H1 (cell line): Measurements from ENCODE around the gene FGD6.

Experiments used
- ASH2L ChIP-seq: fragments of 200-600, 300-600 bp; sonication (generic); IDR thresholded peaks from one replicate; pipeline ENCODE4 v1.7.1; 2017; ENCODE audit warnings: low read length
- CEBPB ChIP-seq: IDR thresholded peaks from 2 replicates; pipeline ENCODE4 v1.6.1; 2012; ENCODE audit warnings: low read depth, low read length
- EP300 ChIP-seq, 2 experiments: IDR thresholded peaks; 1 replicate in 1 of 2; 2 replicates in 1 of 2; pipeline ENCODE4 v1.6.1; 2011 to 2012; ENCODE audit warnings: low read depth in 2 of 2, low read length in 2 of 2, mild to moderate bottlenecking in 2 of 2, borderline replicate concordance in 1 of 2, inconsistent platforms in 1 of 2, moderate library complexity in 1 of 2
- GABPA ChIP-seq: IDR thresholded peaks from 2 replicates; pipeline ENCODE4 v1.6.1; 2011; ENCODE audit warnings: mild to moderate bottlenecking, low read length, moderate library complexity, borderline replicate concordance; ENCODE audit not compliant: insufficient read depth
- POLR2AphosphoS5 ChIP-seq: IDR thresholded peaks from 2 replicates; pipeline ENCODE4 v1.6.1; 2011; ENCODE audit warnings: low read depth, low read length
- RNF2 ChIP-seq: fragments of 200-900, 300-1000 bp; sonication (generic); IDR thresholded peaks from 2 replicates; pipeline ENCODE4 v1.7.1; 2016; ENCODE audit warnings: borderline replicate concordance, low read depth, mild to moderate bottlenecking, antibody characterized with exemption, low read length; ENCODE audit not compliant: poor library complexity, severe bottlenecking; ENCODE audit errors: missing control alignments
- TF ChIP-seq, protein P1 (sequence below), 3 experiments: IDR thresholded peaks; 1 replicate in 2 of 3; 2 replicates in 1 of 3; pipeline versions ENCODE4 v1.5.1 to v1.6.1; 2011; ENCODE audit warnings: low read length in 3 of 3, mild to moderate bottlenecking in 3 of 3, inconsistent platforms in 2 of 3, low read depth in 1 of 3, moderate library complexity in 1 of 3; ENCODE audit not compliant: insufficient read depth in 1 of 3; ENCODE audit errors: control extremely low read depth in 1 of 3

DNA sequence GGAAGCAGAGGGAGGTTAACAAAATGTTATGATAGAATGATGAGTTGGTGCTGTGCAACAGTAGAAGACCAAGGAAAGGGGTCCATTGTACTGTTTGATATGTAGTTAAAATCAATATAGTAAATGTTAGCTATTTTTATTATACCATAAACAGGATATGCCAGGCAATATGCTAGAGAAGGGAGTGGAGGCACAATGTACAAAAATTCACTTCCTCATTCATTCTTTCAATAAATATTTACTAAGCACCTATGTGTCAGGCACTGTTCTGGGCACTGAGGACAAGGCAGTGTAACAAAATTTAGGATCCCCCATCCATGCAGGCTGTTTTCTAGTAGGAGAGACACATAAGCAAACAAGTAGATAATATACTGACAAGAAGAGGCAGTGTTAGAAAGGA is 25.0 kb downstream of the FGD6 start:
- TF ChIP-seq POLR2AphosphoS5 (no peak), ASH2L (no peak), CEBPB (no peak), RNF2 (no peak), GABPA (no peak), EP300 (IDR thresholded peaks at IDR 0.05; ENCODE audit: borderline replicate concordance in 1 of 2, low read depth in 2 of 2, low read length in 2 of 2) (no peak)
- TF ChIP-seq, protein P1, sequence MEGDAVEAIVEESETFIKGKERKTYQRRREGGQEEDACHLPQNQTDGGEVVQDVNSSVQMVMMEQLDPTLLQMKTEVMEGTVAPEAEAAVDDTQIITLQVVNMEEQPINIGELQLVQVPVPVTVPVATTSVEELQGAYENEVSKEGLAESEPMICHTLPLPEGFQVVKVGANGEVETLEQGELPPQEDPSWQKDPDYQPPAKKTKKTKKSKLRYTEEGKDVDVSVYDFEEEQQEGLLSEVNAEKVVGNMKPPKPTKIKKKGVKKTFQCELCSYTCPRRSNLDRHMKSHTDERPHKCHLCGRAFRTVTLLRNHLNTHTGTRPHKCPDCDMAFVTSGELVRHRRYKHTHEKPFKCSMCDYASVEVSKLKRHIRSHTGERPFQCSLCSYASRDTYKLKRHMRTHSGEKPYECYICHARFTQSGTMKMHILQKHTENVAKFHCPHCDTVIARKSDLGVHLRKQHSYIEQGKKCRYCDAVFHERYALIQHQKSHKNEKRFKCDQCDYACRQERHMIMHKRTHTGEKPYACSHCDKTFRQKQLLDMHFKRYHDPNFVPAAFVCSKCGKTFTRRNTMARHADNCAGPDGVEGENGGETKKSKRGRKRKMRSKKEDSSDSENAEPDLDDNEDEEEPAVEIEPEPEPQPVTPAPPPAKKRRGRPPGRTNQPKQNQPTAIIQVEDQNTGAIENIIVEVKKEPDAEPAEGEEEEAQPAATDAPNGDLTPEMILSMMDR (IDR thresholded peaks at IDR 0.05; ENCODE audit: control extremely low read depth in 1 of 3, insufficient read depth in 1 of 3, low read depth in 1 of 3, low read length in 3 of 3), result no peak
